OCI-LY7 (cell line): ENCODE measurements around the gene SNAP47. TPM values are rescaled to one million over a fixed set of nuclear protein-coding genes. Genes with fewer than 3 reads are reported as not detected.
A peak's percentile ranks its signal among the peaks of the same experiment; 100 is the strongest.

Experiments
- BruUV-seq: library from RNA; stranded (reverse); fragments of 400-500 nt; replicated peaks from 2 replicates; lab custom pipeline; 2021; lab: Mats Ljungman, UMichigan
- CTCF ChIA-PET: fragments of 300-600 bp; sonication (Branson Sonifier 250); formaldehyde crosslinking; loops from one replicate; lab custom pipeline; 2022; ENCODE audit warnings: antibody characterized with exemption; ENCODE audit not compliant: unreplicated experiment; lab: Charles Lee
- POLR2A ChIA-PET: fragments of 300-600 bp; sonication (Branson Sonifier 250); formaldehyde crosslinking; loops from one replicate; lab custom pipeline; 2022; ENCODE audit warnings: antibody characterized with exemption; lab: Charles Lee
- DNase-seq: peaks from one replicate; pipeline ENCODE4 v3.0.0-alpha.2; 2015; ENCODE audit warnings: low spot score
- H2AFZ ChIP-seq: fragments of 200-600 bp; sonication (generic), shearing (Covaris generic); 2 replicates; pipeline ENCODE4 v1.6.1; 2014; ENCODE audit warnings: mild to moderate bottlenecking, antibody characterized with exemption, low read length, moderate library complexity
- H3K27ac ChIP-seq: fragments of 200-600 bp; sonication (generic); 2 replicates; pipeline ENCODE4 v1.5.1; 2014; ENCODE audit warnings: mixed run types, low read depth, mild to moderate bottlenecking, moderate library complexity, low read length, inconsistent platforms; ENCODE audit not compliant: poor library complexity, severe bottlenecking
- H3K36me3 ChIP-seq: fragments of 200-600 bp; sonication (generic); 2 replicates; pipeline ENCODE4 v1.6.1; 2014; ENCODE audit warnings: mild to moderate bottlenecking, antibody characterized with exemption, low read length, moderate library complexity, mixed read lengths; ENCODE audit not compliant: insufficient read depth
- H3K4me1 ChIP-seq: fragments of 200-600 bp; sonication (generic); 2 replicates; pipeline ENCODE4 v1.5.1; 2014; ENCODE audit warnings: mild to moderate bottlenecking, low read length; ENCODE audit not compliant: insufficient read depth, poor library complexity, severe bottlenecking
- H3K4me2 ChIP-seq: fragments of 200-600 bp; sonication (generic); 2 replicates; pipeline ENCODE4 v1.6.1; 2014; ENCODE audit warnings: mild to moderate bottlenecking, low read length
- H3K4me3 ChIP-seq: fragments of 200-600 bp; sonication (generic); 2 replicates; pipeline ENCODE4 v1.5.1; 2014; ENCODE audit warnings: mild to moderate bottlenecking, low read depth, low read length; ENCODE audit not compliant: poor library complexity, severe bottlenecking
- H3K79me2 ChIP-seq: fragments of 200-600 bp; sonication (generic); 2 replicates; pipeline ENCODE4 v1.6.1; 2016; ENCODE audit warnings: low read depth, mild to moderate bottlenecking, low read length, moderate library complexity, mixed read lengths; ENCODE audit not compliant: insufficient read depth
- H3K9me2 ChIP-seq: fragments of 200-600 bp; sonication (generic); 2 replicates; pipeline ENCODE4 v1.6.1; 2016; ENCODE audit warnings: mild to moderate bottlenecking, low read length, mixed read lengths; ENCODE audit not compliant: insufficient read depth
- H3K9me3 ChIP-seq: fragments of 200-600 bp; sonication (generic); 2 replicates; pipeline ENCODE4 v1.6.1; 2014; ENCODE audit warnings: mild to moderate bottlenecking, mixed run types, low read length, mixed read lengths
- H4K20me1 ChIP-seq: fragments of 200-600 bp; sonication (generic); 2 replicates; pipeline ENCODE4 v1.6.1; 2014; ENCODE audit warnings: mild to moderate bottlenecking, antibody characterized with exemption, low read length, moderate library complexity, mixed read lengths; ENCODE audit not compliant: insufficient read depth
- CTCF ChIP-seq: fragments of 200-600 bp; sonication (generic); conservative IDR thresholded peaks from 2 replicates; pipeline ENCODE4 v1.5.1; 2014; ENCODE audit warnings: mild to moderate bottlenecking, antibody characterized with exemption, low read length, moderate library complexity, mixed read lengths
- EZH2phosphoT487 ChIP-seq: fragments of 200-600 bp; sonication (generic); IDR thresholded peaks from 2 replicates; pipeline ENCODE4 v1.6.1; 2018; ENCODE audit warnings: low read depth, borderline replicate concordance, mild to moderate bottlenecking, mixed run types, antibody characterized with exemption, low read length, moderate library complexity, mixed read lengths
- intact Hi-C: fragments of 100-400 bp; cut with micrococcal nuclease; formaldehyde crosslinking; loops from one replicate; pipeline ENCODE4 v1.10.0; 2022; ENCODE audit not compliant: unreplicated experiment
- total RNA-seq, 2 experiments: library from RNA; depleted of rRNA in 1 of 2; stranded (reverse); fragments of >200 nt in 1 of 2; shearing (Covaris generic) in 1 of 2; gene quantifications; 2 replicates each; pipeline ENCODE4 v1.2.3, GENCODE V29; 2014 to 2022

The SNAP47 gene
- total RNA-seq, 2 experiments from 2014 or later: 29.8 to 44.2 TPM

GRCh38 chr1:227733751-227734545 lies 1.3 kb upstream of the SNAP47 start:
- intact Hi-C loops: no loop called here
- Histone ChIP-seq H3K27ac (peak overlapping the region; percentile 37), H3K9me2 (no peaks in the 10 kb centered on the region), H3K9me3 (no peaks in the 10 kb centered on the region), H3K79me2 (peaks cover 32% of the 10 kb centered on the region), H2AFZ (no peak overlapping the region), H3K36me3 (peaks cover 24% of the 10 kb centered on the region), H3K4me1 (peaks cover 26% of the 10 kb centered on the region), H4K20me1 (peaks cover 5% of the 10 kb centered on the region; the same call in 1 of the 2 replicates), H3K4me2 (peak overlapping the region; percentile 72), H3K4me3 (peak overlapping the region; percentile 86)
- no peak for DNase-seq
- POLR2A ChIA-PET: interaction anchor here (0.7 to 1.2 kb wide), 2 partner anchors 24 to 361 kb away, joined by 3 to 9 read pairs; no protein-coding TSS in a partner anchor
- CTCF ChIA-PET: no interaction called here
- TSS peak; percentile 80 for BruUV-seq
- TF ChIP-seq CTCF (no peak), EZH2phosphoT487 (no peak)

- Histone ChIP-seq H4K20me1 (peaks cover 5% of the 10 kb centered on the region; the same call in 1 of the 2 replicates), H3K4me1 (peaks cover 20% of the 10 kb centered on the region), H3K4me2 (peak overlapping the region; percentile 72), H3K79me2 (peaks cover 32% of the 10 kb centered on the region), H3K9me3 (no peaks in the 10 kb centered on the region), H3K4me3 (peak overlapping the region; percentile 86), H2AFZ (peak overlapping the region; percentile 63; the same call in 1 of the 2 replicates), H3K27ac (peak overlapping the region; percentile 37), H3K9me2 (no peaks in the 10 kb centered on the region), H3K36me3 (peaks cover 24% of the 10 kb centered on the region)
- no TSS peak for BruUV-seq
- no peak for TF ChIP-seq CTCF
- intact Hi-C loops: no loop called here
- CTCF ChIA-PET: no interaction called here
- POLR2A ChIA-PET: interaction anchor here (0.7 to 1.2 kb wide), 3 partner anchors 23 to 361 kb away, joined by 3 to 9 read pairs (median 3); no protein-coding TSS in a partner anchor
- peak; percentile 34 for DNase-seq
Observed at GRCh38 chr1:227734546-227734855, 734 bp upstream of the SNAP47 start.
